Jurkat, Clone E6-1 (cell line): Measurements from ENCODE around the gene MAPKAPK3.

Source experiments
- DNase-seq: peaks from one replicate; pipeline ENCODE4 v3.0.0-alpha.2; 2011; ENCODE audit warnings: low read depth, low spot score
- H3K4me3 ChIP-seq: 2 replicates; pipeline ENCODE4 v1.5.1; 2011; ENCODE audit warnings: mild to moderate bottlenecking, low read length, control low read depth, moderate library complexity

Gene MAPKAPK3

DNA sequence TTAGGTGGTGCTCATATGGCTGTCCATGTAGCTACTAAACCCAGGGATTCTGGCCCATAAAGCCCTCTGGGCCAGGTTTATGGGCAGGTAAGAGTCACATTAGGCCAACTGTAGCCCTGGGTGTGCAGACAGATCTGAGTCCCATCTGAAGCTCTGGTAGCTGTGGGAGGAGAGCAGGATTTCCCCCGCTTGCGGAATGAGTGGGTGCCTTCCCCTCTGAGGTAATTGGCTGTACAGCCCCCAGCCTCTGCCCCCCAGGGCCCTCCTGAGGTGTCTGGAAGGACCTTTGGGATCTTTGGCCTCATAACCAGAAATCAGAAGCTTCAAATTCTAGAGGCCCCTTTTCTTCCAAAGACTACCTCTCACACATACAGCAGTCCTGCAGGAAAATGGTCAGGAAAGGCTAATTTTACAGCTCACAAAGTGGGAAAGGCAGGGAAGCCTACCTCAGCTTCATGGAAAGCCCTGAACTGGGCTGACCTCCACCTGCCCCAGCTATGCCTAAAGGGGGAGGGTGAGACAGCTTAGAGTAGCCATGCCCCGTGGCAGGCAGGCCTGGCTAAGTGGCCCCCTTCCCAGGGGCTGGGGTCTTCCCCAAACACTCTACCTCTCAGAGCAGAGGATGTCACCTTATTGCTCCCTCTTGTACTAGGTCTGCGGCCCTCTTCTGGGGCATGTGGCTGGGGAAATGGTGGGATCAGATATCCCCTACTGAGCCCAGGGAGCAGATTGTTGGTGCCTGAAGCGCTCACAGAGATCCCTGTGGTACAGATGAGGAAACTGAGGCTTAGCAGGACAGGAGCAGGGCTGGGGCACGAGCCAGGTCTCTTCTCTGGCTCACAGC is 30.8 kb upstream of the MAPKAPK3 start:
- DNase-seq = no peak
- H3K4me3 ChIP-seq = no peak overlapping the region

DNA sequence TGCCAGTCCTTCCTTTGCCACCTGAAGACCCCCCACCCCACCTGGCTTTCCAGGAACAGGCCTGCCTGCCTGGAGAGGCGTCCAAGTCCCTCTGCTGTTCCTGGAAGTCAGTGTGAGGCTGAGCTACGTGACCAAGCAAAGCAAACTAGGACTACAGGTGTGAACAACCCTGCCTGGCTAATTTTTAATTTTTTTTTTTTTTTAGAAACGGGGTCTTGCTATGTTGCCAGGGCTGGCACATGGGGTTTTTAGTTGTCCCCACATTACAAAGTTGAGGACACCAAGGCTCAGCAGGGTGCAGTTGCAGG is 30.2 kb upstream of the MAPKAPK3 start:
- no peak overlapping the region for H3K4me3 ChIP-seq
- no peak for DNase-seq

GRCh38 chr3:50587373-50587772 is 29.6 kb upstream of the MAPKAPK3 start:
- H3K4me3 ChIP-seq = no peak overlapping the region
- DNase-seq = no peak

DNA sequence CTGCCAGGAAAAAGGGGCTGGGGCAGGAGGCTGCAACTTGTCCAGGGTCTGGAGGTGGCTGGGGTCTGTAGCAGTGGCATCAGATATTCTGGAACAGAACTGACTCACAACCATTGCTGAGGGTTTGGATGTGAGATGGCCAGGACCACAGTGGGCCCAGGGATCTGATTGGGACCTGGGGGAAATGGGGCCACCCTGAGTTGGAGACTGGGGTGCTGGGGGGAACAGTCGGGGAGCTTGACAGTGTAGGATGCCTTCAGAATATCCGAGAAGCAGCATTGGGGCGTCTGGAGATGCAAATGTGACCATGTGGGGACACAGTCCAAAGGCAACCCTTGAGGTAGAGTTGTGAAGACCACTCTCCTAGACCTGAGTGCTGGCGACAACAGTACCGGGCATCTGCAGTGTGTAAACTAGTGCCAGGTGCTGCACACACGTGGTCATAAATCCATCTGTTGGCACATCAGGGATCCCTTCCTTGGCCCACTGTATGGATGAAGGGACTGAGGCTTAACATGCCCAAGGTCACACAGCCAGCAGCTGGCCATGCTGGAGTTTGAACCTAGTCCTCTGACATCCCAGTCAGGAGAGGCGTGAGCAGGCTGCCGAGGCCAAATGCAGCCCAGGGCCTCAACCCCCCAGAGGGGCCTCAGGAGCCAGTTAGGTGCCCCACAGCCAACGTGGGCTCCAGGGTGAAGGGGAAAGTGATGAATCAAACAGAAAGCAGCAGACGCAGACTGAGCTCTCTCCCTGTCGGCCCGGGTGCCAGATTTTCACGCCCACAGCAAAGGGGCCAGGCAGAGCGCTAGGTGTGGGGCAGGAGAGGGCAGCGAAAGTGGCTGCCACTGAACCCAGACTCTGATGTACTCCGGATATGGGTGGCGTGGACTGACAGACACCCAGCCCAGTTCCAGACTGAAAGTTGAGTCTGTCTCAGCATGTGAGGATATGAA is 28.9 kb upstream of the MAPKAPK3 start:
- no peak overlapping the region for H3K4me3 ChIP-seq

GRCh38 chr3:50588759-50589433 is 28.1 kb upstream of the MAPKAPK3 start:
- DNase-seq = no peak
- H3K4me3 ChIP-seq = no peak overlapping the region

More for the DNA sequence above, 28.9 kb upstream of the MAPKAPK3 start:
- DNase-seq = no peak

GRCh38 chr3:50591196-50591741 is 25.7 kb upstream of the MAPKAPK3 start:
- no peak for DNase-seq
- H3K4me3 ChIP-seq = no peak overlapping the region

GRCh38 chr3:50592568-50592967 is 24.4 kb upstream of the MAPKAPK3 start:
- no peak for DNase-seq
- no peak overlapping the region for H3K4me3 ChIP-seq

DNA sequence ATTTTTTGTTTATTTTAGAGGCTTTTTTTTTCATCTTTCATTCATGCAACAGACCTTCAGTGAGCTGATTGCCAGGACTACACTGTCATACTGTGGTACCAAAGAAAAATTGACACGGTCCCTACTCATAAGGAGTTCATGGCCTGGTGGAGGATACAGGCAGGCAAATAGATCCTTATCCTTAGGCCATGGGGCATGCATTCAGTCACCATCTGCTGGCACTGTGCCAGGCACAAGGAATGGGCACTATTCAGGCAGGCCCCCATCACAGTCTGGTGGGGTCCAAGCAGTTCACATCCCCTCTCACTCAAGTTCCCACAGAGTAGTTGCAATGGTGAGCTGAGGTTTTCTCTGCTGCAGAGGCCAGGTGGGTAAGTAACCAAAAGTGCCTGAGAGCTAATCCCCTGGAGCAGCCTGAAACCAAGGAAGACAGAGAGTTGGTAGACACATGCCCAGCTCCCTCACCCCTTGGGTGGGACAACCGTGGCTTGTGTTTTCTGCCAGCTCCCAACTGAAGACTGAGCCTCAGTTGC is 22.6 kb upstream of the MAPKAPK3 start:
- no peak overlapping the region for H3K4me3 ChIP-seq
- DNase-seq = no peak

DNA sequence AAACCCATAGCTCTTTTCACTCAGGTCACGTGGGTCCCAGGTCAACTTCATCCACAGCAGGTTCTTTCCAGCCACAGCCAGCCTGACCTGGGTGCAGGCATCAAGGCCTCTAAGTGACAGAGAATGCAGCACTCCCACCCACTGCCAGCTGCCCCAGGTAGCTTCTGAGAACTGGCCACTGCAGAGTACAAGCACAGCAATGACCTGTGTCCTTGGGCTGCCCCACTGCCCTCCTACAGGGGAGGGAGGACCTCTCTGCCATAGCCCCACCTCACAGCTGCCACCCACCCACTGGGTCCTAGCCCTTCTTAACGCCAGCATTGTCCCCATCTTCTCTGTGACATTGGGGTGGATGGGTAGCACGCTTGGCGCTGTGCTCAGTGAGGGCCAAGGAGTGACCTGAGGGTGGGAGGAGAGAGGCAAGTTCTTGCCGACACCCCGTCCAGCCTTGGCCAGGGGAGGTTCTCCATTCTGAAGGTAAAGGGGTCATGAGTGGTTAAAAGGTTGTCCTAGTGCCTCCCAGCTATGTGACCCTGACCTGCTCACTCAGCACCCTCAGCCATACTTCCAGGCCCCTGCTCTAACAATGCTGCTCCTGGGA is 17.7 kb upstream of the MAPKAPK3 start:
- DNase-seq = no peak
- H3K4me3 ChIP-seq = no peak overlapping the region

DNA sequence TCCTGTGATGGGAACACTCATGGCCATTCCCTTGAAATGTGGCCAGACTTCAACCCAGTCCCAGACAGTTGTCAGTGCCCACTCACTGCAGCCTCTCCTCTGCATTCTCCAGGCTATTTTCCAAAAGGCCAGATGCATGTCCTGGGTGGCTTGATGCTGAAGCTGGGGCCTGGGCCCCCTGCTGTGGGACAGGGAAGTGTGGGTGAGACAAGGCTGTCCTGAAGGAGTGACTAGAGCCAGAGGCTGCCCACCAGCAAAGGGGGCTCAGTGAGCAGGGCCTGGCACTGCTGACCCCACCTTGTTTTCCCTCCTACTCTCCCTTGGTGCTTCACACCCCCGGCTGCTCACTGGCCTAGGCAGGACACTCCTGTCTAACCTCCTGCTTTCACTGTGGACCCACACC is 17.2 kb upstream of the MAPKAPK3 start:
- no peak overlapping the region for H3K4me3 ChIP-seq
- no peak for DNase-seq

DNA sequence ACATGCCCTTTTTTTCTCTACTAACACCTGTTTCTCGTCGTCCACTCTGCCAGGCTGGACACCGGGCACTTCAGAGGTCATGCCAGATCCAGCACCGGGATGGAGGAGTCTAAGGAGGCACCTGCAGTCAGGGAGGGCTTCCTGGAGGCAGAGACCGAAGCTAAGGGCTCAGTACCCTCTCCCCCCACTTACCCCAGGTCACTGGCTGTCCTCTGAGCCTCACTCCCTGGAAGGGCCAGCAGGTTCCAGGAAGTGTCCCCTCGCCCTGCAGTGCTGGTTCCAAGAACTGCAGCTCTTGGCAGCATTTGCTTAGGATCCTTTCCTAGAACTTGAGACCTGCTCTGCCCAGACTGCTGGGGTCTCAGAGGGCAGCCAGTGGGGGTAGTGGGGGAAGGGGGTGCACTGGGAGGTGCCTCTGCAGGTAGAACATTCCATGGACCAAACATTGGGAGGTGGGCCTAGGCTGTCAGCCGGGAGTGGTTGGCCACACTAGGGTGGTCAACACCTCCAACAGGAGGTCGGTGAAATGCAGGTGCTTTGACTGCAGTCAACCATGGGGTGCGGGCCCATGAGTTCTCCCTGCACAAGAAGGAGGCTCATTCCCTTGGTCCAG is 16.7 kb upstream of the MAPKAPK3 start:
- H3K4me3 ChIP-seq = no peak overlapping the region
- DNase-seq = no peak

GRCh38 chr3:50600841-50601591 is 15.9 kb upstream of the MAPKAPK3 start:
- H3K4me3 ChIP-seq = no peak overlapping the region
- DNase-seq = no peak

- DNase-seq = no peak
- no peak overlapping the region for H3K4me3 ChIP-seq
These were observed 14.3 kb upstream of the MAPKAPK3 start for GRCh38 chr3:50602595-50603191.

DNA sequence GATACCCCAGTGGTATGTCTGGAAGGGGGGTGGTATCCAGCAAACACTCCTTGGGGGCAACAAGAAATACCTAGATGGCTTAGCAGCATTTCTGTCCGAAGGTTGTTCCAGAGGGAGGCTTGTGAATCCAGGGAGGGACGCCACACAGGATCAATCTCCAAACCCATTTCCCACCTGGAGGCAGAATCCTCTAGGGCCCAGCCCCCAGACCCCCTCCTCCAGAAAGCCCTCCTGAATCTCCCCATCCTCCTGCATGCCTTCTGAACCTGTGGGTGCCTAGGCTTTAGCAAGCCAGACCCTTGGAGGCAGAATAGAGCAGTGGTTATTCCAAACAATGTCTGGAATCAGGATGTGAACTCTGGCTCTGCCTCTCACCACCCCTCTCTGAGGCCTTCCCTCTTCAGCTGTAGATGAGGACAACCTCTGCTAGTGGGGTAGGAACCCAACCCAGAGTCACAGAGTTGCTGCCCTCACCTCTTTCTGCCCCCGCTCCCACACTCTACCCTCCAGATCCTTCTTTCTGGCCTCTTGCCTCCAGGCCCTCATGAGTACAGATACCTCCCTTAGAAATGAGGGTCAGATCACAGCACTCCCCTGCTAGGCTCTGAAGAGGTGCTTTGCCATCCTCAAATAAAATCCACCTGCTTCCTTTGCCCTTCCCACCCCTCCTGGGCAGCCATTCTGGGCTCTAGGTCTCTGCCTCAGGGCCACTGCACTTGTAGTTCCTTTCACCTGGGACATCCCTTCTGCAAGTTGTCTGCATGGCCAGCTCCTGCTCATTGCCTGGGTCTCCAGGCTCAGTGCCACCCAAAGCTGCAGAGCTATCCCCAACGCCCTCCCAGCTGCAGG is 13.5 kb upstream of the MAPKAPK3 start:
- DNase-seq = no peak
- no peak overlapping the region for H3K4me3 ChIP-seq

- no peak overlapping the region for H3K4me3 ChIP-seq
- DNase-seq = no peak
These were observed 12.8 kb upstream of the MAPKAPK3 start for GRCh38 chr3:50604110-50604621.
